ENCODE measurements around the gene GABRG3.

GABRG3 gene

DNA sequence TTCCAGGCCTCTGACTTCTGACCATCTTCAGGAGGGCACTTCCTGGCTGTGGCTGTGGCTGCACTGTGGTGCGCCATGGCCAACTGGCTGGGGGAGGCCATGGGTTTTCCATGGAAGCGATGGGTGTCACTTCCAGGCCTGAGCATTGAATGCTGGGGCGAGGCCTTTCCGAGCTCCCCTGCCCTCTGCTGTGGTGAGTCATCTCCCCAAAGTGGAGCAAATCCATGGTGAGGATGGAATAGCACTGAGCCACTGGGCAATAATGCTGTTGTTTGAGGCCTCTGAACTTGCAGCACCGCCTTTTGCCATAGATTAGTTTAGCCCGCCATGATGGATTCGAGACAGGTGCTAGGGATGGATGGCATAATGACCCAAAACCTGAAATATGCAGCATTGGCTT is 155.5 kb downstream of the GABRG3 start:
- Histone ChIP-seq H3K9me3 (ENCODE audit: control insufficient read depth, insufficient read depth, low read length) (no peaks in the 10 kb centered on the region), H3K4me1 (ENCODE audit: control insufficient read depth, insufficient read depth, low read length) (no peaks in the 10 kb centered on the region), H3K4me3 (ENCODE audit: low read depth, low read length) (no peak overlapping the region), H3K36me3 (ENCODE audit: control insufficient read depth, insufficient read depth, low read length) (no peaks in the 10 kb centered on the region), H3K9ac (ENCODE audit: low read depth, low read length) (no peak overlapping the region), H3K27ac (ENCODE audit: low read depth, low read length) (no peak overlapping the region), H3K27me3 (ENCODE audit: control insufficient read depth, insufficient read depth, low read length) (no peaks in the 10 kb centered on the region)

DNA sequence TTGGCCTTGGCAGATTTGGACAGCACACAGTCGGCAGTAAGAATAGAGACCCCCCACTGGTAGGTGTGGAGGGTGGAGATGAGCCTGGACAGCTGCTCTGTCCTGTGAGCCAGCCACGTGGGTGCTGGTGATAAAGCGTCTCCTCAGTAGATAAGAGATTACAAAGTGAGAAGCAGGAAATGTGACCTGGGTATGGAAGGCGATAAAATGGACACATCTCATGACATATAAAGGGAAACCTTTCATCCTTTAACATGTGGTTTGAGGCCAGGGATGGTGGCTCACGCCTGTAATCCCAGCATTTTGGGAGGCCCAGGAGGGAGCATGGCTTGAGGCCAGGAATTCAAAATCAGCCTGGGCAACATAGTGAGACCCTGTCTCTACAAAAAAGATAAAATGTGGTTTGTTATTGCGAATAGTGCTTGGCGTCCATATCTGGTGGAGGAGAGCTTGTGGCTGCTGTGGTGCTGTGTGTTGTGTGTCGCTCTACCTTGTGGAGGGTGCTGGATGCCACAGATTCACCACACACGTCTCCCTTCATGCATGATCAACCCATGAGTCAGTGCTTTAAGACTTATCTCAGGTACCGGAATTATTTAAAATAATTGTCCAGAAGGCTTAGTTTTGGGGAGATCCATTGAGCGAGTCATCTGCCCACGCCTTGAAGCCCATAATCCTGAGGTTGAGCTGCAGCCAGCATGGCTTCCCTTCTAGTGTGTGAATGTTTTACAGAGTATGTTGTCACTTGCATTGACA is 157.0 kb downstream of the GABRG3 start:
- H3K9ac ChIP-seq (ENCODE audit: low read depth, low read length): no peak overlapping the region
- no peaks in the 10 kb centered on the region for H3K36me3 ChIP-seq (ENCODE audit: control insufficient read depth, insufficient read depth, low read length)
- H3K4me1 ChIP-seq (ENCODE audit: control insufficient read depth, insufficient read depth, low read length): no peaks in the 10 kb centered on the region
- no peaks in the 10 kb centered on the region for H3K27me3 ChIP-seq (ENCODE audit: control insufficient read depth, insufficient read depth, low read length)
- no peak overlapping the region for H3K27ac ChIP-seq (ENCODE audit: low read depth, low read length)
- no peak overlapping the region for H3K4me3 ChIP-seq (ENCODE audit: low read depth, low read length)
- H3K9me3 ChIP-seq (ENCODE audit: control insufficient read depth, insufficient read depth, low read length): no peaks in the 10 kb centered on the region

DNA sequence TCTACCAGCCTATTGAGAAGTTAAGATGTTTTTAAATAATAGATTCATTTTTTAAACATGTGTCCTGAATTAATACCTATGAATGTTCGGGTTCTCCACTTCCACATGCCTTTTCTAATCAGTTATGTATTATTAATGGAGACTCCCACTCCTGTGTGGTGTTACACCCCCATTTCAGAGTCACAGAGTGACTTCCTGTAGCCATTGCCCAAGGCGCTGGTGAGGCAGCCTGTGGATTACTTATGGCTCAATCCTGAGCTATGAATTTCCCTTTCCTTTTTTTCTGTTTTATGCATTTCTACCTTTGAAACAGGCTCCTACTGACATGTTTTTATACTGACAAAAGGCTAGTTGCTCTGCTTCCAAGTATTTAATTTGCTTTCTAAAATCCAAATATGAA is 162.3 kb downstream of the GABRG3 start:
- Histone ChIP-seq H3K27me3 (ENCODE audit: control insufficient read depth, insufficient read depth, low read length) (no peaks in the 10 kb centered on the region), H3K36me3 (ENCODE audit: control insufficient read depth, insufficient read depth, low read length) (no peaks in the 10 kb centered on the region), H3K4me3 (ENCODE audit: low read depth, low read length) (no peak overlapping the region), H3K4me1 (ENCODE audit: control insufficient read depth, insufficient read depth, low read length) (no peaks in the 10 kb centered on the region), H3K27ac (ENCODE audit: low read depth, low read length) (no peak overlapping the region), H3K9me3 (ENCODE audit: control insufficient read depth, insufficient read depth, low read length) (no peaks in the 10 kb centered on the region), H3K9ac (ENCODE audit: low read depth, low read length) (no peak overlapping the region)

DNA sequence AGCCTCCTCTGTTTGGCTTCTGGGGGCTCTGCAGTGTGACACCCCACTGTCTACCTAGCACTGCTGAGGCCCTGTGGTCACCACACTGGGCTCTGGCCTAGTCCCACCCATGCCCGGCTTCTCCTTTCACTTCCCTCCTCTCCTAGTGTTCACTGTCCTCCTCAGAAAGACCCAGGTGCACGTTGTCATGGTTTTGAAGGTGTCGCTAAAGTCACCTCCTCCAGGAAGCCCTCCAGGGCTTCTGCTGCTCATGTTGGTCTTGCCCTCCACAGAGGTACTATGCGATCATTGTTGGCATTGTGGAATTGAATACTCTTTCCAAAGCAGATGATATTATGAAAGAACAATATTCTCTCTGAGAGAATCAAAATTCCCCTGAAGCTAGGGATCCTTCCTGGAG is 163.5 kb downstream of the GABRG3 start:
- Histone ChIP-seq H3K9ac (ENCODE audit: low read depth, low read length) (no peak overlapping the region), H3K9me3 (ENCODE audit: control insufficient read depth, insufficient read depth, low read length) (no peaks in the 10 kb centered on the region), H3K27ac (ENCODE audit: low read depth, low read length) (no peak overlapping the region), H3K36me3 (ENCODE audit: control insufficient read depth, insufficient read depth, low read length) (no peaks in the 10 kb centered on the region), H3K4me1 (ENCODE audit: control insufficient read depth, insufficient read depth, low read length) (no peaks in the 10 kb centered on the region), H3K4me3 (ENCODE audit: low read depth, low read length) (no peak overlapping the region), H3K27me3 (ENCODE audit: control insufficient read depth, insufficient read depth, low read length) (no peaks in the 10 kb centered on the region)

DNA sequence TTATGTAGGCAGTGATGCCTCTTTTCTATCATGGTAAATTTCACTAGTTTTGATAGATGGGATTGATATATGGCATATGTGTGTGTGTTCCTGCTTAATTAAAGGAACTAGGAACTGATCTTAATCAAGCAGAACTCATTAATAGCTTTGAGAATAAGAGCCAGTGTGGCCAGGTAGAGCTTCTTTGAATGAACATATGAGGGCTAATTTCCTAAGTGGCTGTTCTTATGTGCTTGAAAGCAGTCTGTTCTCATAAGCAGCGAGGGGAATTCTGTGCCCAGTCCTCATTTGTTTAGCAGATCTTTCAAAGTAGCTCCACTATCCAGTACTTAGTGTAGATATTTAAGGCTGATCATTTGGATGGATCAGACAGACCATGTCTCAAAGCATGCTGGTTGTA is 164.2 kb downstream of the GABRG3 start:
- Histone ChIP-seq H3K9me3 (ENCODE audit: control insufficient read depth, insufficient read depth, low read length) (no peaks in the 10 kb centered on the region), H3K9ac (ENCODE audit: low read depth, low read length) (no peak overlapping the region), H3K4me3 (ENCODE audit: low read depth, low read length) (no peak overlapping the region), H3K4me1 (ENCODE audit: control insufficient read depth, insufficient read depth, low read length) (no peaks in the 10 kb centered on the region), H3K27ac (ENCODE audit: low read depth, low read length) (no peak overlapping the region), H3K36me3 (ENCODE audit: control insufficient read depth, insufficient read depth, low read length) (no peaks in the 10 kb centered on the region), H3K27me3 (ENCODE audit: control insufficient read depth, insufficient read depth, low read length) (no peaks in the 10 kb centered on the region)

DNA sequence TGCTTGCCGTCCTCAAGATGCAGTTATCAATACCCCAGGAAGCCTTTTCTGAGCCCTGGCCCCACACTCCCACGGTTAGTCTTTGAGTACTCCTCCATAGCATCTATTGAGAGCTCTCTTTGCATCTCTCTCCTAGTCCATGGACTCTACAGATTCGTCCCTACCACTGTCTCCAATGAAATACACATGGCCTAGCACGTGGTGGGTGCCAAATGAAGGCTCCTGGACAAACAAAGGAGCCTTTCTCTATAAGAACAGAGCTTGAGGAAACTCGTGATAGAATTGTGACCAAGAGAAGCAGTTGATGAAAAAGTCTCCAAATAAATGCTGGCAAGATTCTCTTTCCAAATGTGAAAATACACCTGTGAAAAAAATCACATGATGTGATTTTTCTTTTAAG is 166.1 kb downstream of the GABRG3 start:
- H3K27ac ChIP-seq (ENCODE audit: low read depth, low read length): no peak overlapping the region
- no peak overlapping the region for H3K4me3 ChIP-seq (ENCODE audit: low read depth, low read length)
- H3K36me3 ChIP-seq (ENCODE audit: control insufficient read depth, insufficient read depth, low read length): no peaks in the 10 kb centered on the region
- H3K9ac ChIP-seq (ENCODE audit: low read depth, low read length): no peak overlapping the region
- H3K27me3 ChIP-seq (ENCODE audit: control insufficient read depth, insufficient read depth, low read length): no peaks in the 10 kb centered on the region
- H3K9me3 ChIP-seq (ENCODE audit: control insufficient read depth, insufficient read depth, low read length): no peaks in the 10 kb centered on the region
- no peaks in the 10 kb centered on the region for H3K4me1 ChIP-seq (ENCODE audit: control insufficient read depth, insufficient read depth, low read length)

DNA sequence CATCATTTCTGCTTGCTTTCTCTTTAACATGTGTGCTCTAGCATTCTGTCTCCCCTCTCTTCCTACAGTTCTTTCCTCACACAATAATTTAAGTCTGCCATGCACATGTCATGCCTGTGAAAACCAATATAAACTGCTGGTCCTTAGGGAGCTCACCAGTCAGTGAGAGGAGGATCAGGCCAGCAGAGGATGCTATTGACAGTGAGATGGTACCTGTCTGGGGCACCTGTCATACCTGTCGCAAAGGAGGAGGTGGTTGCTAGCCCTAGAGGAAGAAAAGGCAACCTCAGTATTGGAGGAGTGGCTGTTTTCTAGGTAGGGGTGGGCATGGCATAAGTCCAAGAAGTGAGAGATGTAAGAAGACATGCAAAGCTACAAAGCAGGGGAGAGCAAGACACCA is 194.6 kb downstream of the GABRG3 start:
- Histone ChIP-seq H3K4me1 (ENCODE audit: control insufficient read depth, insufficient read depth, low read length) (no peaks in the 10 kb centered on the region), H3K4me3 (ENCODE audit: low read depth, low read length) (no peak overlapping the region), H3K9me3 (ENCODE audit: control insufficient read depth, insufficient read depth, low read length) (0 out of 2 replicates have a peak, but pooled peaks cover 6% of the 10 kb centered on the region), H3K27me3 (ENCODE audit: control insufficient read depth, insufficient read depth, low read length) (no peaks in the 10 kb centered on the region), H3K36me3 (ENCODE audit: control insufficient read depth, insufficient read depth, low read length) (no peaks in the 10 kb centered on the region), H3K9ac (ENCODE audit: low read depth, low read length) (no peak overlapping the region), H3K27ac (ENCODE audit: low read depth, low read length) (no peak overlapping the region)

DNA sequence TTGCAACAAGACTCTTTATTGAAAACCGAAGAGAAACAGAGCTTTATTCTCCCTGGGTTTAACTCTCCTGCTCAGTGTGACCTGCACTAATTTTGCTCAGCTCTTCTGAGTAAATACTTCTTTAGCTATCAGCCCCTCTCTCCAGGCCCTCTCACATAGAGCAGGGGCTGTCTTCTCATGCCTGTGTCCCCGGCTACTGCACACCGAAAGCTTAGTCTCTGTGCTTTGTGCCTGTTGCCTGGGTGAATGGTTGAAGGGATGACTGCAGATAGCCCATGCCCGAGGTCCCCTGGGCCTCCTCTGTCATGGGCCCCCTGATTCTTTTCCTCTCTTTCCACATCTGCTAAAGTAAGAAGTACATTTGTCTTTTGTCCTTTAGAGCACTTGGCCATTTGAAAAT is 195.9 kb downstream of the GABRG3 start:
- peaks cover 2% of the 10 kb centered on the region for H3K4me1 ChIP-seq (ENCODE audit: control insufficient read depth, insufficient read depth, low read length)
- H3K27me3 ChIP-seq (ENCODE audit: control insufficient read depth, insufficient read depth, low read length): no peaks in the 10 kb centered on the region
- H3K9ac ChIP-seq (ENCODE audit: low read depth, low read length): no peak overlapping the region
- no peak overlapping the region for H3K27ac ChIP-seq (ENCODE audit: low read depth, low read length)
- H3K9me3 ChIP-seq (ENCODE audit: control insufficient read depth, insufficient read depth, low read length): no peaks in the 10 kb centered on the region
- no peak overlapping the region for H3K4me3 ChIP-seq (ENCODE audit: low read depth, low read length)
- no peaks in the 10 kb centered on the region for H3K36me3 ChIP-seq (ENCODE audit: control insufficient read depth, insufficient read depth, low read length)

DNA sequence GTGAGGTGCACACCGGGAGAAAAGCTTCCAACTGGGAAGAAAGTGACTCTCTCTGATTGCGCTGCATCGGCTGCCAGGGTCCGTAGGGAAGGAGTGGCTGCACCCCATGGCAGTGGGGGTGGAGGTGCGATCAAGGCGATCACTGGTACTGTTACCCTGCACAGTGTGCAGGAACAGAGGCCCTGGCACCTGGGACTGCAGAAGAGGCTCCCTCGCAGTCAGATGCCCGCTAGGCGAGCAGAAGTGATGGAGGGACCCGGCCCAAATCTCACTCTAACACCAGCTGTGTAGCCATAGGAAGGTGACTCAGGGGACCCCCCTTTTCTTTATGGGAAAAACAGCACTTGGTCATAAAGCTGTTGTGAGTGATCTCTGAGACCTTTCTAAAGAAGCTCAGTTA is 196.8 kb downstream of the GABRG3 start:
- Histone ChIP-seq H3K36me3 (ENCODE audit: control insufficient read depth, insufficient read depth, low read length) (no peaks in the 10 kb centered on the region), H3K27ac (ENCODE audit: low read depth, low read length) (no peak overlapping the region), H3K4me3 (ENCODE audit: low read depth, low read length) (no peak overlapping the region), H3K27me3 (ENCODE audit: control insufficient read depth, insufficient read depth, low read length) (no peaks in the 10 kb centered on the region), H3K9me3 (ENCODE audit: control insufficient read depth, insufficient read depth, low read length) (no peaks in the 10 kb centered on the region), H3K9ac (ENCODE audit: low read depth, low read length) (no peak overlapping the region), H3K4me1 (ENCODE audit: control insufficient read depth, insufficient read depth, low read length) (peaks cover 10% of the 10 kb centered on the region)

DNA sequence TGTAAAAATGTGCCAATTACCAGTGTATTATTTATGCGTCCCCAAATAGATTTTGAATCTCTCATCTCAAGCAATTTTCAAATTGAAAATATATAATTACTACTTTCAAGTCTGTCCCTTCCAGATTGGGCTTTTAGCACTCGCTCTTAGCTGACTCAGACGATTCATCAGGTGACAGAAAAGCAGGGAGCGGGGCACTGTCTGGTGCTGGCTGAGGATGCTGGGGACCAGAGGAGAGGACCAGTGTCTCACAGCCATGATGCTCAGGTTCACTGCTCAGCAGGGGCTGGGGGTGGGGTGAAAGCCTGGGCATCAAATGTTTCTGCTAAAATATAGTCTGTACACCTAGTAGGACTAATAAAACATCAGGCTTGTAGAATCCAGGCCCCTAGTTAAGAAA is 199.9 kb downstream of the GABRG3 start:
- no peak overlapping the region for H3K4me3 ChIP-seq (ENCODE audit: low read depth, low read length)
- H3K9me3 ChIP-seq (ENCODE audit: control insufficient read depth, insufficient read depth, low read length): no peaks in the 10 kb centered on the region
- no peaks in the 10 kb centered on the region for H3K27me3 ChIP-seq (ENCODE audit: control insufficient read depth, insufficient read depth, low read length)
- H3K9ac ChIP-seq (ENCODE audit: low read depth, low read length): no peak overlapping the region
- H3K36me3 ChIP-seq (ENCODE audit: control insufficient read depth, insufficient read depth, low read length): no peaks in the 10 kb centered on the region
- peaks cover 22% of the 10 kb centered on the region for H3K4me1 ChIP-seq (ENCODE audit: control insufficient read depth, insufficient read depth, low read length)
- H3K27ac ChIP-seq (ENCODE audit: low read depth, low read length): no peak overlapping the region

DNA sequence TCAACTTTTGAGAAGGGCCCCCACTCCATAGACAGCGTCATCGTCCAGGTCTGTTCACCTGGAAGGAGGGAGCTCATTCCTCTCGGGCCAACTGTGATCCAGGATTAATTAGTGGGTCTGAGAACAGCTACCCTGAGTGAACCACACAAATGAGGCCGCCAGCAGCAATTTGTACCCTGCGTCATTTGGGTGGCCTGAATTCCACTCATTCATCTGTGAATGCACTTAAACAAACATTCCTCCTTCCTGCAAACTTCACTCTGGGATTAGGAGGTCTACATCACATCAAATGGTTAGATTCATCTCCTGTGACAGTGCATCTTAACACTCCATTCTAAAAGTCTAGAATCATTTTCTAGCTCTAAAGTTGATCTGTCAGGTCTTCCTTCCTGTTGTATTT is 201.8 kb downstream of the GABRG3 start:
- H3K4me3 ChIP-seq (ENCODE audit: low read depth, low read length): no peak overlapping the region
- no peaks in the 10 kb centered on the region for H3K27me3 ChIP-seq (ENCODE audit: control insufficient read depth, insufficient read depth, low read length)
- H3K9ac ChIP-seq (ENCODE audit: low read depth, low read length): no peak overlapping the region
- H3K4me1 ChIP-seq (ENCODE audit: control insufficient read depth, insufficient read depth, low read length): peaks cover 26% of the 10 kb centered on the region
- no peaks in the 10 kb centered on the region for H3K36me3 ChIP-seq (ENCODE audit: control insufficient read depth, insufficient read depth, low read length)
- no peak overlapping the region for H3K27ac ChIP-seq (ENCODE audit: low read depth, low read length)
- H3K9me3 ChIP-seq (ENCODE audit: control insufficient read depth, insufficient read depth, low read length): peaks cover 11% of the 10 kb centered on the region

Measured in HUES48 (cell line).